Liver (tissue), 3 donors: Measurements from ENCODE around the gene NDUFS1.

ENCODE experiments used
- CTCF ChIP-seq: fragments of 150-350 bp; IDR thresholded peaks from 2 replicates; pipeline ENCODE4 v1.5.1; 2017; ENCODE audit warnings: improper control_type of control experiment, low read depth, low read length; ENCODE audit not compliant: missing input control
- FOXA1 ChIP-seq: IDR thresholded peaks from 2 replicates; pipeline ENCODE4 v1.6.1; 2016; ENCODE audit warnings: antibody characterized with exemption
- GABPA ChIP-seq, 2 donors: IDR thresholded peaks in 1 of 2; conservative IDR thresholded peaks in 1 of 2; 2 replicates each; pipeline ENCODE4 v1.6.1; 2016; ENCODE audit warnings: antibody characterized with exemption in 2 of 2, mild to moderate bottlenecking in 1 of 2, moderate library complexity in 1 of 2
- HNF4A ChIP-seq, 2 donors: conservative IDR thresholded peaks; 2 replicates each; pipeline ENCODE4 v1.6.1; 2016; ENCODE audit warnings: antibody characterized with exemption in 2 of 2, mild to moderate bottlenecking in 2 of 2
- JUND ChIP-seq, 2 donors: IDR thresholded peaks; 2 replicates each; pipeline ENCODE4 v1.6.1; 2016; ENCODE audit warnings: antibody characterized with exemption in 2 of 2
- MAX ChIP-seq: IDR thresholded peaks from 2 replicates; pipeline ENCODE4 v1.6.1; 2016; ENCODE audit warnings: antibody characterized with exemption
- RXRA ChIP-seq, 2 donors: IDR thresholded peaks; 2 replicates each; pipeline ENCODE4 v1.6.1; 2017 to 2018; ENCODE audit warnings: antibody characterized with exemption in 2 of 2, mild to moderate bottlenecking in 1 of 2
- TAF1 ChIP-seq: conservative IDR thresholded peaks from 2 replicates; pipeline ENCODE4 v1.6.1; 2016; ENCODE audit warnings: antibody characterized with exemption, mild to moderate bottlenecking
- YY1 ChIP-seq: IDR thresholded peaks from 2 replicates; pipeline ENCODE4 v1.6.1; 2016; ENCODE audit warnings: antibody characterized with exemption, mild to moderate bottlenecking
- donor health status: healthy.
- donor health status: healthy.

- TF ChIP-seq CTCF (no peak), JUND (IDR thresholded peaks at IDR 0.05) (no peak), GABPA (IDR thresholded peaks at IDR 0.05 in 1 of 2, conservative IDR thresholded peaks at IDR 0.05 in 1 of 2) (no peak), MAX (no peak), TAF1 (no peak), FOXA1 (no peak), YY1 (no peak), RXRA (IDR thresholded peaks at IDR 0.05) (no peak), HNF4A (conservative IDR thresholded peaks at IDR 0.05) (no peak)
Measured at GRCh38 chr2:206075113-206075512, 84.1 kb downstream of the NDUFS1 start.
